Astrocyte of the cerebellum (primary cell): ENCODE measurements around the gene MAML2.

Experiments used
- DNase-seq: peaks from one replicate; pipeline ENCODE4 v3.0.0-alpha.2; 2011; ENCODE audit warnings: low read depth
- H3K4me3 ChIP-seq: 2 replicates; pipeline ENCODE4 v1.5.1; 2011; ENCODE audit warnings: mild to moderate bottlenecking, low read depth, low read length, moderate library complexity
- in situ Hi-C: cut with HindIII; loops from 2 replicates; pipeline ENCODE4 v1.10.0; 2017; ENCODE audit warnings: low sequenced_read_pairs
- TF ChIP-seq, protein P1 (sequence below): IDR thresholded peaks from 2 replicates; pipeline ENCODE4 v1.5.1; 2012; ENCODE audit warnings: low read length, low read depth, moderate library complexity, mild to moderate bottlenecking; ENCODE audit errors: missing control alignments

The MAML2 gene

DNA sequence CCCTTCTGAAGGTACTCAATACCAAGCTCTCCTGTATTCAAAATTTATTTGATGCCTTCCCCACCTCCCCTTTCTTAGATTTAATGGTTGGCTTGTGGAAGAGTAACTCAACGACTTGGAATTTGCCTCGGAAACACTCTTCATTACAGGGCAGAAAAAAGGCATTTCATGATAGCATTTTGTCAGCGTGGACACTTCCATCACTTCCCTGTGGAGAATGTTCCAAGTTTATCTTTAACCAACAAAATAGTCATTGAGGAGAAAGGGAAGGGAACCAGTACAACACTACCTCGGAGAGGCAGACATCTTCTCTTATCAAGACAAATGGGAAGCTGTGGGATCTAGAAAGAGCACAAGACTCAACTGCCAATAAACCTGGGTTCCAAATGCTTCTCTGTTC lies 241.8 kb downstream of the MAML2 start:
- in situ Hi-C loops = no loop called here
- DNase-seq = no peak
- H3K4me3 ChIP-seq = no peak overlapping the region
- TF ChIP-seq, protein P1, sequence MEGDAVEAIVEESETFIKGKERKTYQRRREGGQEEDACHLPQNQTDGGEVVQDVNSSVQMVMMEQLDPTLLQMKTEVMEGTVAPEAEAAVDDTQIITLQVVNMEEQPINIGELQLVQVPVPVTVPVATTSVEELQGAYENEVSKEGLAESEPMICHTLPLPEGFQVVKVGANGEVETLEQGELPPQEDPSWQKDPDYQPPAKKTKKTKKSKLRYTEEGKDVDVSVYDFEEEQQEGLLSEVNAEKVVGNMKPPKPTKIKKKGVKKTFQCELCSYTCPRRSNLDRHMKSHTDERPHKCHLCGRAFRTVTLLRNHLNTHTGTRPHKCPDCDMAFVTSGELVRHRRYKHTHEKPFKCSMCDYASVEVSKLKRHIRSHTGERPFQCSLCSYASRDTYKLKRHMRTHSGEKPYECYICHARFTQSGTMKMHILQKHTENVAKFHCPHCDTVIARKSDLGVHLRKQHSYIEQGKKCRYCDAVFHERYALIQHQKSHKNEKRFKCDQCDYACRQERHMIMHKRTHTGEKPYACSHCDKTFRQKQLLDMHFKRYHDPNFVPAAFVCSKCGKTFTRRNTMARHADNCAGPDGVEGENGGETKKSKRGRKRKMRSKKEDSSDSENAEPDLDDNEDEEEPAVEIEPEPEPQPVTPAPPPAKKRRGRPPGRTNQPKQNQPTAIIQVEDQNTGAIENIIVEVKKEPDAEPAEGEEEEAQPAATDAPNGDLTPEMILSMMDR = no peak

DNA sequence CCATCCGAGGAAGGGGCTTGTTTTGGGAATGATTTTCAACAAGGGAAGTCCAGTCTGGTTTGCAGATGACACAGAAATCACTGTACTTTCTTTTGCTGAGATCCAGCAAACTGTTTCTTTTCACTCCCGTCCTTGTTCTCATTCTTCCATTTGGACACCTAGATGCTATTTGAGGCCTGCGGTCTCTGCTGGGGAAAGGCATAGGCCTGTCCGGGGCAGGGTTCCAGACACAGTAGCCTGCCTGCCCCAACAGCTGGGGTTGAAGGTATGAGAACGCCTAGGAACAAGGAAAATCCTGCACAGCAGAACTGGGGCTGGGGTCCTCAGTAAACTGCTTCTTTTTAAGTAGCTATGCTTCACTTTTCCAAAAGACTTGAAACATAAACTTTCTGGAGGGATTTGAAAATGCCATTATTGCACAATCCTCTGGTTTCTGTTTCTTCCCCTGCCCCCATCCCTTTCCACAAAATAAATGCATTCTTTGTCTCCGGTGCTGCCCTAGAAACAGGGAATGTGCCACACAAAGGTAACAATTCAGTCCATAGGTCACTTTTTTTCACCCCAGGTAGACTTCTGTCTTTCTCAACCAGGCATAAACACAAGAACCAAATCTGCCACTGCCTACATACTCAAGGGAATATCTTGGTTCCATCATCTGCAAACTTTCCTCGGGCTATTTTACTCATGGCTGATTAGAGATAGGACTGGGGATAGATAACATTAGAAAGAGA lies 244.3 kb downstream of the MAML2 start:
- TF ChIP-seq, protein P1 = no peak

DNA sequence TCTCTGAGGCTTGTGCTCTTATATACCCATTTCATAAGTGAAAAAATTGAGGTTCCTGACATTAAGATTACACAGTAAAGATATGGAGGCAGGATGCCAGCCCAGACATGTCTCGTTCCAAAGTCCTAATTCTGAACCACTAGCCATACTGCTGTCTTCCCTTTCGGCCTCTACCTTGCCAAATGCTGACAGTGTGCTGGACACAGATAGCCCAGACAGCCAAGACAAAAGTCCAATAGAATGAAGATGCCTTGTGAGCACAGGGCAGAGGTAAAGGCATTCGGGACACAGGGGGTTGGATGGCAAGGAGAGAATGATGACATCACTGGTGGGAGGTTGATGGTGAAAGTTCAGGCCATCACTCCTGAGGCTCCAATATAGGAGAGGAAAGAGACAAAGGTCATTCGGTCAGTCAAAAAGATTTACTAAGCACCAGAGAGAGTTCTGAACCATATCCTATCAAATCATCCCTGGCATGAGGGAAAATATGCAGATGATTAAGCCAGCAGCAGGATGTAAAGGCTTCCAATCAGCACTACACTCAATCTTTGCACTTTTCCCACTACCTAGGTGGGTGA lies 245.1 kb downstream of the MAML2 start:
- in situ Hi-C loops = no loop called here
- TF ChIP-seq, protein P1 = no peak
- no peak for DNase-seq
- H3K4me3 ChIP-seq = no peak overlapping the region

More for the DNA sequence above, 244.3 kb downstream of the MAML2 start:
- in situ Hi-C loops = no loop called here
- no peak for DNase-seq
- H3K4me3 ChIP-seq = no peak overlapping the region

DNA sequence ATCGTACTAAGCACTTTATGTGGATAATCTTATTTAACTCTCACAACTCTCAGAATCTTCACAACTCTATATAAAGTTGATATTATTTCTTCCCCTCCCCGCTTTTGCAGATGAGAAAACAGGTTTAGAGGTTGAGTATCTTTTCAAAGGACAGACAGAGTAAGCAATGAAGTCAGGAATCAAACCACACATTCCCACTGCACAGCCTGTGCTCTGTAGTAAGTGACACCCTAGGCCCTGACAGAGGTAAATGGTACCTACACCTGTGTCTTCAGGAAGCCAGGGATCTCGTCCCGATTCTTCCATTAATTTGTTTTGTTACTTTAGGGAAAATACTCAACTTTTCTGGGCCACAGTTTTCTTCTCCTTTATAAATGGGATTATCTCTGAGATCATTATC lies 246.6 kb downstream of the MAML2 start:
- TF ChIP-seq, protein P1 = no peak
- in situ Hi-C loops = no loop called here
- no peak overlapping the region for H3K4me3 ChIP-seq
- no peak for DNase-seq

DNA sequence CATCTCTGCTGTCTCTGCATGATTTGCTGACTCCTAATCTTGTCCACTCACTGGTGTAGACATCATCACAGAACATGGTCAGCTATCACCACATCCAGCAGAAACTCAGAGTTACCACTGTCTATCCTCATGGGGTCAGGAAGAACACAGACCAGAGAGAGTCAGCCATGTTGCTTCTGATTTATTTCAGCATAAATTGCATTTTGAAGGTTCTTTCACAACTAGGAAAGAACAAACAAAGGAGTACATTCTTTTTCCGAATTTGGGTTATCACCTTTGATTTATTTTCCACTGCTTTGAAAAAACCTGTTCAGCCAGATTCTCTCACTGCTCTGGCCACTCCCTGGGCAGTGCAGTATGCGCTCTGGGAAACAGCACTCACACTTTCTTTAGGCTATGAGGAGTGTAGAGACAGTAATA lies 247.1 kb downstream of the MAML2 start:
- in situ Hi-C loops = no loop called here
- TF ChIP-seq, protein P1 = no peak
- no peak overlapping the region for H3K4me3 ChIP-seq
- no peak for DNase-seq

DNA sequence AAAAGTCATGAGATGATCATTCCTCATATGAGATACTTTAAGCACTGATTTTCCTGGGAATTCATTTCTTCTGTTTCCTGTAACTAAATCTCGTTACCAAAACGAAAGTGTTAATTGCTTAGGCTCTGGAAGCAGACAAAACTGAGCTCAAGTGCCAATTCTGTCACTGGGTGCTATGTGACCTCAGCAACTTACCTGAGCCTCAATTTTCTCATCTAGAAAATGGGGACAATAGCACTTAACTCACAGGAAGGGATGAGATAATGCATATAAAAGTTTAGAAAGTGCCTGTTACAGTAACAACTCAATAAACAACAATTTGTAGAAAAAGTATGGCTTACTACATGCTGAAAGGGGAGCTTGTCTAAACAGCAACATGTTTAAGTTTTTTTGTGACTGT lies 248.8 kb downstream of the MAML2 start:
- no peak overlapping the region for H3K4me3 ChIP-seq
- no peak for DNase-seq
- TF ChIP-seq, protein P1 = no peak
- in situ Hi-C loops = no loop called here
